Tibial artery (tissue), 4 donors: Measurements from ENCODE around the gene RBM39.

Experiments
- DNase-seq, 2 donors: peaks; one replicate each; pipeline ENCODE4 v3.0.0-alpha.2; 2019
- H3K27ac ChIP-seq, 2 donors: fragments of 200-600 bp; sonication (generic) in 1 of 2; 1 replicate in 1 of 2; 2 replicates in 1 of 2; pipeline ENCODE4 v1.5.1; 2018 to 2019; ENCODE audit warnings: mild to moderate bottlenecking in 1 of 2
- H3K27me3 ChIP-seq, 2 donors: fragments of 200-600 bp; sonication (generic) in 1 of 2; one replicate each; pipeline versions ENCODE4 v1.5.1 to v1.6.0; 2016 to 2019
- H3K36me3 ChIP-seq, 3 donors: fragments of 200-600 bp; sonication (generic) in 2 of 3; one replicate each; pipeline ENCODE4 v1.5.1; 2016 to 2019; ENCODE audit warnings: mild to moderate bottlenecking in 2 of 3
- H3K4me1 ChIP-seq, 4 donors: fragments of 200-600 bp; sonication (generic) in 2 of 4; 1 replicate in 3 of 4; 2 replicates in 1 of 4; pipeline ENCODE4 v1.5.1; 2016 to 2019
- H3K4me3 ChIP-seq, 2 donors: fragments of 200-600 bp; sonication (generic) in 1 of 2; 1 replicate in 1 of 2; 2 replicates in 1 of 2; pipeline ENCODE4 v1.5.1; 2018 to 2019; ENCODE audit warnings: mild to moderate bottlenecking in 2 of 2
- H3K9me3 ChIP-seq, 3 donors: fragments of 200-600 bp; sonication (generic) in 1 of 3; one replicate each; pipeline ENCODE4 v1.5.1; 2016 to 2019
- intact Hi-C: fragments of 100-400 bp; cut with DNase I; formaldehyde crosslinking; loops from one replicate; pipeline ENCODE4 v1.15.0; 2023; ENCODE audit warnings: low total_unique reads
- TF ChIP-seq, protein P1 (sequence below), 2 experiments: fragments of 200-600 bp in 1 of 2; fragments of 450-650 bp in 1 of 2; IDR thresholded peaks; one replicate each; pipeline ENCODE4 v1.5.1; 2017 to 2019; ENCODE audit warnings: antibody characterized with exemption in 2 of 2, mild to moderate bottlenecking in 1 of 2, moderate library complexity in 1 of 2

Gene RBM39

DNA sequence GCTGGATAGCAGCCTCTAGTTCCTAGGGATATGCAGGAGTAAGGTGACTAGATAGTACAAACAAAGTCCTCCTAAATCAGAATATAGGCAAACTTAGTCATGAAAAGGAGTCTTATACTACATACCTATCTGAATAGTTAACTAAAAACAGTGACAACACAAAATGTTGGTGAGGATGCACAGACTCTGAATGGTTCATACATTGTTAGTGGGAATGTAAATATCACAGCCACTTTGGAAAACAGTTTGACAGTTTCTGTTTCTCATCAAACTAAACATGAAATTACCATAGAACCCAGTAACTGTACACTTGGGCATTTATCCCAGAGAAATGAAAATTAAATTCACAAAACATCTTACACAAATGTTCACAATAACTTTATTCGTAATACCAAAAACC, 60.1 kb downstream of the RBM39 start:
- Histone ChIP-seq H3K9me3 (no peaks in the 10 kb centered on the region), H3K4me3 (no peak overlapping the region), H3K36me3 (peaks cover 15 to 89% (median 32%) of the 10 kb centered on the region in 3 donors), H3K27me3 (no peaks in the 10 kb centered on the region), H3K4me1 (no peaks in the 10 kb centered on the region), H3K27ac (no peak overlapping the region)
- no peak for DNase-seq
- TF ChIP-seq, protein P1, sequence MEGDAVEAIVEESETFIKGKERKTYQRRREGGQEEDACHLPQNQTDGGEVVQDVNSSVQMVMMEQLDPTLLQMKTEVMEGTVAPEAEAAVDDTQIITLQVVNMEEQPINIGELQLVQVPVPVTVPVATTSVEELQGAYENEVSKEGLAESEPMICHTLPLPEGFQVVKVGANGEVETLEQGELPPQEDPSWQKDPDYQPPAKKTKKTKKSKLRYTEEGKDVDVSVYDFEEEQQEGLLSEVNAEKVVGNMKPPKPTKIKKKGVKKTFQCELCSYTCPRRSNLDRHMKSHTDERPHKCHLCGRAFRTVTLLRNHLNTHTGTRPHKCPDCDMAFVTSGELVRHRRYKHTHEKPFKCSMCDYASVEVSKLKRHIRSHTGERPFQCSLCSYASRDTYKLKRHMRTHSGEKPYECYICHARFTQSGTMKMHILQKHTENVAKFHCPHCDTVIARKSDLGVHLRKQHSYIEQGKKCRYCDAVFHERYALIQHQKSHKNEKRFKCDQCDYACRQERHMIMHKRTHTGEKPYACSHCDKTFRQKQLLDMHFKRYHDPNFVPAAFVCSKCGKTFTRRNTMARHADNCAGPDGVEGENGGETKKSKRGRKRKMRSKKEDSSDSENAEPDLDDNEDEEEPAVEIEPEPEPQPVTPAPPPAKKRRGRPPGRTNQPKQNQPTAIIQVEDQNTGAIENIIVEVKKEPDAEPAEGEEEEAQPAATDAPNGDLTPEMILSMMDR (IDR thresholded peaks at IDR 0.05): no peak
- intact Hi-C loops: no loop called here

DNA sequence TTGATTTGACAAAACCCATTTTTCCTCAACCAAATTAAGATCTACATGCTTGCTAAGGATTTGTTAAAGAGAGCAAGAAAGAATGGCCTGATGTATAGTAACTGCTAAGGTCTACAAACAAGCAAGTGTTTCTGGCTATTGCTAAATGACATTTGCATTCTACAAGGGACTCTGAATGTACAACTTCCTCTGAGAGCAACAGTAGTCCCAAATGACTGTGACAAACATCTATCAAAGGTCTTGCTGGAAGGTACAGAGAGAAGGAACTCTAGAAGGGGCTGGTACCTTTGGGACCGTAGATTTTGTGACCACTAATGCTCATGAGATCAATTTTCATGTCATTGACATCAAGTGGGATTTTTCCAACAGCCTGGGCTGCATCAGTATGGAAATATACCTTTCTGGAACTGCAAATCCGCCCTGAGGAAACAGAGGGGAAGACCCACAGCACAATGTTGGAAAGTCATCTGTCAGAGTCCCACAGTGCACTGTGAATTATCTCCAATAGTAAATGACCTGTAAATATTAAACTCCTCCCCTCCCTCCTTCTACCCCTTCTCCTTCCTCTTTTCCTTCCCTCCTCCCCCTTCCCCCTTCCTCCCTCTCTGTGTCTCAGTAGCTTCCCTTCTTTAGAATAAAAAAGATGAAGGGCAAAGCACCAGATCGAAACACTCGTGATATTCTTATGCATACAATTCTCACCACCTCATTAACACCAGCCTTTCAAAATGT, 61.4 kb downstream of the RBM39 start:
- no peaks in the 10 kb centered on the region for H3K4me1 ChIP-seq
- no peak for DNase-seq
- no peaks in the 10 kb centered on the region for H3K9me3 ChIP-seq
- no peaks in the 10 kb centered on the region for H3K27me3 ChIP-seq
- intact Hi-C loops: no loop called here
- H3K27ac ChIP-seq: no peak overlapping the region
- peaks cover 4 to 85% (median 32%) of the 10 kb centered on the region in 3 donors for H3K36me3 ChIP-seq
- no peak overlapping the region for H3K4me3 ChIP-seq
- TF ChIP-seq, protein P1 (IDR thresholded peaks at IDR 0.05): no peak

DNA sequence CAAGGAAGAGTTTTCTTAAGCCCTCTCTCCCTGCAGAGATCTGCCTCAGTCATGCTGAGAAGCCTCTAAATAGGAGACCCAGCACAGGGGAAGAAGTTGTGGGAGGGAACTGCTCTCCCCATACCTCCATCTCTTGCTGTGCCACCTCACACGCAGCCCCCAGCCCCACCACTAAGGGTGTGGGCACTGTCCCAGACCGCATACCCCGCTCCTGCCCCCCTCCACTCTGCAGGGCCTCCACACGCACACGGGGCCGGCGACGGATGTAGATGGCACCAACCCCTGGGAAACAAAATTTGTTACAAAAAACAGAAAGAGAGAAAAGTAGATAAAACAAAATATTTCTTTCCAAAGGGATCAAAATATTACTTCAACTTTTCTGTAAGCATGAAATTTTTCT, 67.1 kb downstream of the RBM39 start:
- DNase-seq: no peak
- no peaks in the 10 kb centered on the region for H3K9me3 ChIP-seq
- H3K27ac ChIP-seq: no peak overlapping the region
- TF ChIP-seq, protein P1 (IDR thresholded peaks at IDR 0.05): no peak
- intact Hi-C loops: no loop called here
- no peaks in the 10 kb centered on the region for H3K4me1 ChIP-seq
- no peaks in the 10 kb centered on the region for H3K27me3 ChIP-seq
- peaks cover 42 to 81% (median 62%) of the 10 kb centered on the region in 3 donors for H3K36me3 ChIP-seq
- H3K4me3 ChIP-seq: no peak overlapping the region

DNA sequence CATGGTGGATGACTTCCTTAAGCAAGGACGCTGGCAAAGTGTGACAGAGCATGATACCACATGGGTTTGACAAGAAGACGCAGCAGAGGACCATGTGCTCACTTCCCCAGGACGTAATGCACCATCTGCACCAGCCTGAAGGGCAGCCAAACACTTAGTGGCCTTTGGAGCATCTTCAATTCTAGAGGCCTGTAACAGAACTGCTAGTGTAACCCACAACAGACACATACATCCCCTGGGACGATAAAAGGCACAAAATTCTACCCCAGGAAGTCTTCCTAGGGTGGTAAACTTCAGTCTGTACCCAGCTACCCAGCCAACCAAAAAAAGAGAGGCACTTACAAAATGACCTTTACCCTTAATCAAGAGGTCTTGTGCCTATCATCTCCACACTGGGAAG, 68.2 kb downstream of the RBM39 start:
- H3K27ac ChIP-seq: no peak overlapping the region
- intact Hi-C loops: no loop called here
- H3K36me3 ChIP-seq: peaks cover 48 to 81% (median 71%) of the 10 kb centered on the region in 3 donors
- H3K4me3 ChIP-seq: no peak overlapping the region
- TF ChIP-seq, protein P1 (IDR thresholded peaks at IDR 0.05): no peak
- no peaks in the 10 kb centered on the region for H3K27me3 ChIP-seq
- DNase-seq: no peak
- H3K9me3 ChIP-seq: no peaks in the 10 kb centered on the region
- no peaks in the 10 kb centered on the region for H3K4me1 ChIP-seq

DNA sequence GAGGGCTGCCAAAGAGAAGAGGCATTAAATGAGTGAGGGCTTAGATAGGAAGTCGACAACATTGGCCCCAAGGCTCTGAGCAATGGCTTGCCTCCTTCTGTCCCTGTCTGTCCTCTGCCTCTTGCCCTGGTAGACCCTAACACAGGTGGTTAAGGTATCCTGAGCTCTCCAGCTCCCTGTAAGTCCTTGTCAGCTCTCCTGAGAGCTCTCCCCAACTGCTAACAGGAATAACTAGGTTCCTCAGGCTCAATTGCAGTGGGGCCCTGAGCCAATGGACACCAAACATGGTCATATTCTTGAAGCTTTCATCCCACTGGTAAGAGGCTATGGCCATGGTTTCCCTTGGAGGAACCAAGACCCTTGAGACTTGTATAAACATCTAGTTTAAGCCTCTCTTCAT, 72.4 kb downstream of the RBM39 start:
- H3K36me3 ChIP-seq: peaks cover 55 to 71% (median 56%) of the 10 kb centered on the region in 3 donors
- no peak for DNase-seq
- intact Hi-C loops: no loop called here
- H3K4me3 ChIP-seq: no peak overlapping the region
- no peak overlapping the region for H3K27ac ChIP-seq
- TF ChIP-seq, protein P1 (IDR thresholded peaks at IDR 0.05): no peak
- H3K4me1 ChIP-seq: no peaks in the 10 kb centered on the region
- no peaks in the 10 kb centered on the region for H3K9me3 ChIP-seq
- H3K27me3 ChIP-seq: no peaks in the 10 kb centered on the region
